ENCODE data around the gene POLR3E. TPM values are rescaled to one million over a fixed set of nuclear protein-coding genes. Genes with fewer than 3 reads are reported as not detected.
A peak's percentile ranks its signal among the peaks of the same experiment; 100 is the strongest.

POLR3E gene
- total RNA-seq, 1 donor from 2014 or later, result 32.5 TPM

GRCh38 chr16:22293137-22294106 is 3.8 kb upstream of the POLR3E start:
- H3K36me3 ChIP-seq (ENCODE audit: insufficient read depth, low read length), result no peaks in the 10 kb centered on the region
- Mint-ChIP-seq H3K9me3 (ENCODE audit: unreplicated experiment) (no peaks in the 10 kb centered on the region), H3K27ac (ENCODE audit: unreplicated experiment) (no peak overlapping the region), H3K27me3 (ENCODE audit: low read depth, unreplicated experiment) (no peaks in the 10 kb centered on the region), H3K36me3 (ENCODE audit: low read depth, unreplicated experiment) (peaks cover 2% of the 10 kb centered on the region), H3K4me1 (ENCODE audit: low read depth, unreplicated experiment) (peaks cover 1% of the 10 kb centered on the region), H3K4me3 (ENCODE audit: unreplicated experiment) (no peak overlapping the region)
- DNase-seq (ENCODE audit: low read depth) (no peak), FAIRE-seq (no peak)
- H3K9me3 ChIP-seq (ENCODE audit: insufficient read depth, low read depth, low read length), result no peaks in the 10 kb centered on the region
- no peaks in the 10 kb centered on the region for H3K27me3 ChIP-seq (ENCODE audit: insufficient read depth, low read length)
- no peak overlapping the region for H3K4me3 ChIP-seq (ENCODE audit: insufficient read depth, low read depth, low read length)
- no peak overlapping the region for H2AFZ ChIP-seq (ENCODE audit: low read depth, low read length)
- no peak overlapping the region for H3K9ac ChIP-seq (ENCODE audit: low read length)
- TF ChIP-seq CTCF (IDR thresholded peaks at IDR 0.05; ENCODE audit: insufficient read depth, low read depth, low read length) (no peak), EZH2 (IDR thresholded peaks at IDR 0.05; ENCODE audit: insufficient read depth, low read length) (no peak)
- H3K27ac ChIP-seq (ENCODE audit: low read depth, low read length), result no peak overlapping the region
- H3K4me2 ChIP-seq (ENCODE audit: low read length), result no peak overlapping the region
- H4K20me1 ChIP-seq (ENCODE audit: insufficient read depth, low read length), result peaks cover 7% of the 10 kb centered on the region
- H3K79me2 ChIP-seq (ENCODE audit: insufficient read depth, low read length), result peaks cover 7% of the 10 kb centered on the region
- H3K4me1 ChIP-seq (ENCODE audit: insufficient read depth, low read length), result no peaks in the 10 kb centered on the region

GRCh38 chr16:22296225-22297113 is 740 bp upstream of the POLR3E start:
- peaks cover 2% of the 10 kb centered on the region for H3K36me3 Mint-ChIP-seq (ENCODE audit: low read depth, unreplicated experiment)
- H3K27me3 Mint-ChIP-seq (ENCODE audit: low read depth, unreplicated experiment), result no peaks in the 10 kb centered on the region
- DNase-seq (ENCODE audit: low read depth), result no peak
- TF ChIP-seq CTCF (IDR thresholded peaks at IDR 0.05; ENCODE audit: insufficient read depth, low read depth, low read length), result no peak
- TF ChIP-seq EZH2 (IDR thresholded peaks at IDR 0.05; ENCODE audit: insufficient read depth, low read length), result no peak
- H3K27me3 ChIP-seq (ENCODE audit: insufficient read depth, low read length), result no peaks in the 10 kb centered on the region
- FAIRE-seq, result no peak
- H3K36me3 ChIP-seq (ENCODE audit: insufficient read depth, low read length), result no peaks in the 10 kb centered on the region
- peaks cover 28% of the 10 kb centered on the region for H3K79me2 ChIP-seq (ENCODE audit: insufficient read depth, low read length)
- peak overlapping the region; percentile 86 for H3K4me2 ChIP-seq (ENCODE audit: low read length)
- H3K27ac ChIP-seq (ENCODE audit: low read depth, low read length), result peak overlapping the region; percentile 3
- H3K4me3 ChIP-seq (ENCODE audit: insufficient read depth, low read depth, low read length), result peak overlapping the region; percentile 87
- no peaks in the 10 kb centered on the region for H3K4me1 ChIP-seq (ENCODE audit: insufficient read depth, low read length)
- H4K20me1 ChIP-seq (ENCODE audit: insufficient read depth, low read length), result peaks cover 34% of the 10 kb centered on the region
- H3K9me3 Mint-ChIP-seq (ENCODE audit: unreplicated experiment), result no peaks in the 10 kb centered on the region
- H2AFZ ChIP-seq (ENCODE audit: low read depth, low read length), result peak overlapping the region; percentile 46
- no peaks in the 10 kb centered on the region for H3K9me3 ChIP-seq (ENCODE audit: insufficient read depth, low read depth, low read length)
- H3K27ac Mint-ChIP-seq (ENCODE audit: unreplicated experiment), result peak overlapping the region; percentile 26
- peak overlapping the region; percentile 87 for H3K4me3 Mint-ChIP-seq (ENCODE audit: unreplicated experiment)
- H3K9ac ChIP-seq (ENCODE audit: low read length), result peak overlapping the region; percentile 80
- H3K4me1 Mint-ChIP-seq (ENCODE audit: low read depth, unreplicated experiment), result peaks cover 4% of the 10 kb centered on the region

All from astrocyte (in vitro differentiated cells and primary cell).